ENCODE results near the gene ZNF14.
"Not testable (repeated sequence)": the region's sequence is repeated elsewhere in the genome, so short reads cannot be mapped to it uniquely, and the experiment has no call there.

The ZNF14 gene

DNA sequence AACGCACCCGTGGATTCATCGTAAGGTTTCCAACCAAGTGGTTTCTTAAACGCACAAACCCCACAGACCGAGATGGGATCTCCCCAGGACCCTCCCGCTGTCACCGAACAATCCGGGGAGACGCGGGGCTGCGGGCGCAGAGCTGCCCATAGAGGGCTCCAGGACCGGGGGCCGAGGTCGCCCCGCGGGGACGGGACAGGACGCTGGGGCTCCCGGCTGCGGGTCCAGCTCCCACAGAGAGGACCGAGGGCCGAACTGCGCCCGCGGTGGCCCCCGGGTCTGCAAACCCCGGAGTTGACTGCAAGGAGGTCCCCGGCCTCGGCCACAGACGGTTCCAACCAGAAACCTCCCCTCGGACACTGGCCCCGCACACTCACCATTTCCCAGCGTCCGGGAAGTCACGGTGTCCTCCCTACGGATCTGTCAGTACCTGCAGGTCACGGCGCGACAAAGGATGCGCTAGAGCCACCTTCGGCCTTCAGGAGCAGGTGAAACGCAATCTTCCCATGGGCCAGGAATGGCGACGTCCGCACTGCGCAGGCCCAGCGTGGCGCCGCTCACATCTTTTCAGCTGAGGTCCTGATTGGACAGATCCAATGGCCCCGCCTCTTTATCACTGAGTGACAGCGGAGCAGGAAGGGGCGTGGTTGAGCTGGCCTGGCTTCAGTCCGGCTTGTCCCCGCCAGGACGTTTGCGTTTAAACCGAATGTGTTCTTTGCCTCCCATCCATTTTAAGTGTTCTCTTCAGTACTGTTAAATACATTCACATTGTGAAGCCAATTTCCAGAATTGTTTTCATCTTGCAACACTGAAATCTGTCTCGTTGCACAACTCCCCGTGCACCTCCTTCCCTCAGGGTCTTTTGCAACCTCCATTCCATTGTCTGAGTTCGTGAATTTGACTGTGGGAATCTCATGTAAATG, at the start of gene ZNF14:
Gene ZNF14, minus strand, starts transcription at position 534 of the 923 bp plus-strand sequence. Its CDS starts 154 bp downstream, at position 380.
- DNase-seq (ENCODE audit: low read depth in 1 of 2, low spot score in 1 of 2) = peak; percentile 81 to 83

DNA sequence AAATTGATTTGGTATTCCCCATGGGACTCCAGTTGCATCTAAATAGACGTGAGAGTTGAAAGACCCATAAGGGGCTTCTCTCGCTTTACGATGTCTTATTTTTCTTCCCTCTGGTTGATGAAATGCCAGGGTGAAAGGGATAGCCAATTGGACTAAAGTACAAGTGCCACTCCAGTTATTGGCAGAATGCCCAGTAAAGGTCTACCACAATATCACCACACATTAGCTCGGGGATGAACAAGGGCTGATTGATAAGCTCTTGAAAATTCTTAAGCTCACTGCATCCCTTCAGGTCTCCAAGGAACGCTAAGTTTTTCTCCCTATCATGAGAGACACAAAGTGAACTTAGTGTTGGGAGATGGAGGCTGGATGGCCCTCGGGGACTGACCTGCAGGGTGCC, 48.9 kb upstream of the ZNF14 start:
- DNase-seq (ENCODE audit: low read depth in 1 of 2, low spot score in 1 of 2) = not testable (repeated sequence)

DNA sequence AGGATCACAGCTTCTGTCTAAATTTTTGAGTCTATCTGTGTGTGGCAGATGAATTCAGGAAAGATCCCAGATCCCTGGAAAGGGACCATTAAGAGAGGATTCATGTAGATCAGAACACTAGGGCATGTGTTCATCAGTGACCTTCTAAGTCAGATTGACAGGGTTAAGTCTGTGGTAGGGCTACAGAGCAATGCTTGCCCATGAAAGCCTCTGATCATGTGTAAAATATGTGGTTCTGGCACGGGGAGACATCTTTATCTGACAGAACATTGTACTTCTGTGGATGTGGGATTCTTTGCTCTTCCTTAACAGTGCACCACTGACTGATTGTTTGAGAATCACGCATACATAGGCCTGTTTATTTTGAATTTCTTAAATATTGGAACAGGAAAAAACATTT, 45.8 kb upstream of the ZNF14 start:
- DNase-seq (ENCODE audit: low read depth in 1 of 2, low spot score in 1 of 2) = no peak

DNA sequence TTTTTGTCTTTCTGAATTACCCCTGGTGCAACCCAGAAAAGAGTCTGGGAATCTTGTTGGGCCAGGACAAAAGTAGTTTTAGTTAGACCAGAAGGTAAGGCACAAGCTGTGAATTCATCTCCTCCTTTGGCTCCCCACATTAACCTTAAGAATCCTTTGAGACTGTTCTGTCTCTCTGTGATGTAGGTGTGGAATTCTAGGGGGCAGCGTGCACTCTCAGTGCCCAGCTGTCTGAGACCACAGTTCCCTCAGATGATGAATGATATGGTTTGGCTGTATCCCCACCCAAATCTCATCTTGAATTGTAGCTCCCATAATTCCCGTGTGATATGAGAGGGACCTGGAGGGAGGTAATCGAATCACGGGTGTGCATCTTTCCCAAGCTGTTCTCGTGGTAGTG, 44.8 kb upstream of the ZNF14 start:
- no peak for DNase-seq (ENCODE audit: low read depth in 1 of 2, low spot score in 1 of 2)

DNA sequence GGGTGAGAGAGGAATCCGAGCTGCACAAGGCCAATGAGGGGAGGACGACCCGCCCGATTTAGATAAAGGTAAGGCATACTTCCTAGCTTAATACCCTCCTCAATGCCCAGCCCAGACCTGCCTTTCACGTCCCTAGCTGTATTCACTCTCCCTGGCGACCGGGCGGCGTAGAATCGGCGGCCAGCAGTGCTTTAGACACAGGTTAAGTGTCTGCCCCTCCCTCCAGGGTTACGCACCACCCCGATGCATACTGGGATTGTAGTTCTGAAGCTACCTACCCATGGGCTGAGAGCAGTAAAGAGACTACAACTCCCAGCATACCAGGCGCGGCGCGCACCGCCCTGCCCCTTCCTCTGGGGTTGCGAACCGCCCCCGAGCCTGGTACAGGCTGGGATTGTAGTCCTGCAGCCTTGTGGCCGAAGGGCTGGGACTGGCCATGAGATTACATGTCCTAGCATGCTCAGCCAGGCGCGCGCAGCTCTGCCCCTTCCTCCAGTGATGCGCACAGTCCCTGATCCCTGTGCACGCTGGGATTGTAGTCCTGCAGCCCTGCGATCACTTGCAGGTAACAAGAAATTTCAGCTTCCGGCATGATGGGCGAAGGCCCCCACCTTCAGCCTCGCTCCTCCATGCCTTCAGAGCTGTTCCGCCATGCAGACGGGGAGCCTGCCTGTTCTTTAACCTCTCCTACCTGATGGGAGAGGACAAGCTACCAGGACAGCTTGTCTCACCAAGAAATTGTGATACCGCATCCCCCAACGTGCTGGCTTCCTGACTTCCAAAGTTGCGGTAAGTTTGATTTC, 43.5 kb upstream of the ZNF14 start:
- peak; percentile 80 to 84 for DNase-seq (ENCODE audit: low read depth in 1 of 2, low spot score in 1 of 2)

DNA sequence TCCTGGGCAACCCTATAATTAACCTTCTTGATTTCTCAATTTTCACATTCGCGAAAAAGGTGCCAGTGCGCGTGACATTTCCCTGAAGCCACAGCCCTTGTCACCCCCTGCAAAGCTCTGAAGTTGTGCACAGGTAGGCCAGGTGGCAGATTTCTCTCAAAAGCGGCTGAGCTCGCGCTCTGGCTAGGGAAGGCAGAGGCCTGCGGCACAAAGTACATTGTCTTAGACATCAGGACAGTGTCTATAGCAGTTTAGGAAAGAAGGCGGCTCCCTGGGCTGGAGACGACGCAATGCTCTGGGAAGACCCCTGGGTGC, 42.9 kb upstream of the ZNF14 start:
- no peak for DNase-seq (ENCODE audit: low read depth in 1 of 2, low spot score in 1 of 2)

DNA sequence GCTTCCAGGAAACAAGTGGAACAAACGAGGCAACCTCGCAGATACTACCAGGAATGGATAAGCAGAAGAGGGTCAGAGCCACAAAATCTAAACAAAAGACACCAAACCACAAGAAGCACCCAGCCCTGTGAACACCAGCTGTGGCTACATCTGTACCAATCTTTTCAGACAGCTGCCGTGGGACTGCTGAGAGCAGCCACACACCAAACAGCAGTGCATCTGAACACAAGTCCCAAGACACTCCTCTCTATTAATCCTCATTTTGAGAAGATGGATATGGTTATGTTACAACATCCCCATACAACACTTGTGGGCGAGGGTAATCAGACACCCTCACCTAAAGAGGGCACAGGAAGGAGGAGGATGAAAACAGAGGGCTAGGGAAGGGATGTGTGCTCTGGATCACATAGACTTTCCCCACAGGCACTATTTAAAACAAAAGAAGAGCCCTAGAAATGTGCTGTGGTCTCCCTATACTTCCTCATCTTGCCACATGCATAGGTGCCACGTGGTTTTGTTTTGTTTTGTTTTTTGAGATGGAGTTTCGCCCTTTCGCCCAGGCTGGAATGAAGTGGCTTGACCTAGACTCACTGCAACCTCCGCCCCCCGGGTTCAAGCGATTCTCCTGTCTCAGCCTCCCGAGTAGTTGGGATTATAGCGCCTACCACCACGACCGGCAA, 41.6 kb upstream of the ZNF14 start:
- no peak for DNase-seq (ENCODE audit: low read depth in 1 of 2, low spot score in 1 of 2)

DNA sequence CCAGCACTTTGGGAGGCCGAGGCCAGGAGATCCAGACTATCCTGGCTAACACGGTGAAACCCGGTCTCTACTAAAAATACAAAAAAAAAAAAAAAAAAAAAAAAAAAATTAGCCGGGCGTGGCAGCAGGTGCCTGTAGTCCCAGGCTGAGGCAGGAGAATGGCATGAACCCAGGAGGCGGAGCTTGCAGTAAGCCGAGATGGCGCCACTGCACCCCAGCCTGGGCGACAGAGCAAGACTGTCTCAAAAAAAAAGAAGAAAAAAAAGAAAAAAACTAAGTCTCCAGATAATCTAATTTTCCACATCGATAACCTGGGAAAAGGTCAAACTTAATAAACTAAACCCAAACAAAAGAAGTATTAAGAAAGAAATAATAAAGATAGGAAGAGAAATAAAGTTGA, 39.1 kb upstream of the ZNF14 start:
- DNase-seq (ENCODE audit: low read depth in 1 of 2, low spot score in 1 of 2) = not testable (repeated sequence)

DNA sequence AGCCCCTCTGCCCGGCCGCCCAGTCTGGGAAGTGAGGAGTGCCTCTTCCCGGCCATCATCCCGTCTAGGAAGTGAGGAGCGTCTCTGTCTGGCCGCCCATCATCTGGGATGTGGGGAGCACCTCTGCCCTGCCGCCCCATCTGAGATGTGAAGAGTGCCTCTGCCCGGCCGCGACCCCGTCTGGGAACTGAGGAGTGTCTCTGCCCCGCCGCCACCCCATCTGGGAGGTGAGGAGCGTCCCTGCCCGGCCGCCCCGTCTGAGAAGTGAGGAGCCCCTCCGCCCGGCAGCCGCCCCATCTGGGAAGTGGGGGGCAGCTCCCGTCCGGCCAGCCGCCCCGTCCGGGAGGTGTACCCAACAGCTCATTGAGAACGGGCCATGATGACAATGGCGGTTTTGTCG, 37.1 kb upstream of the ZNF14 start:
- DNase-seq (ENCODE audit: low read depth in 1 of 2, low spot score in 1 of 2) = not testable (repeated sequence)

DNA sequence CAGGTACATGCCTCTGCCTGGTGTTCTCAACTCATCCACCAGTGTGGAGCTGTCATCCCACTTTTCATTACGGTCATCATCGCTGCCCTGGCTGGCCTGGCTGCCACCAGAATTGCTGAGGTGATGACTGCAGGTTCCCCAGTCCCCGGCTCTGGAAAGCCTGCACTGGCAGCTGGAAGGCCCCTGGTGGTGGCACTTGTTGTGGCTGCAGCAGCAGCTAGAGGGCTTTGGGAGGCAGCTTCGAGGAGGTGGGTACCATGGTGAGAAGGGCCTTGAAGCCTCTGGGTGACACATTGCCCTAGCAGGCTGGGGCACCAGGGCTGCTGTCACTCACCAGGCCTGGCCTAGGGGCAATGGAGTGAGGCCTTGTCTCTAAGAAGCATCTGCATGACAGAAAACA, 25.3 kb upstream of the ZNF14 start:
- no peak for DNase-seq (ENCODE audit: low read depth in 1 of 2, low spot score in 1 of 2)

DNA sequence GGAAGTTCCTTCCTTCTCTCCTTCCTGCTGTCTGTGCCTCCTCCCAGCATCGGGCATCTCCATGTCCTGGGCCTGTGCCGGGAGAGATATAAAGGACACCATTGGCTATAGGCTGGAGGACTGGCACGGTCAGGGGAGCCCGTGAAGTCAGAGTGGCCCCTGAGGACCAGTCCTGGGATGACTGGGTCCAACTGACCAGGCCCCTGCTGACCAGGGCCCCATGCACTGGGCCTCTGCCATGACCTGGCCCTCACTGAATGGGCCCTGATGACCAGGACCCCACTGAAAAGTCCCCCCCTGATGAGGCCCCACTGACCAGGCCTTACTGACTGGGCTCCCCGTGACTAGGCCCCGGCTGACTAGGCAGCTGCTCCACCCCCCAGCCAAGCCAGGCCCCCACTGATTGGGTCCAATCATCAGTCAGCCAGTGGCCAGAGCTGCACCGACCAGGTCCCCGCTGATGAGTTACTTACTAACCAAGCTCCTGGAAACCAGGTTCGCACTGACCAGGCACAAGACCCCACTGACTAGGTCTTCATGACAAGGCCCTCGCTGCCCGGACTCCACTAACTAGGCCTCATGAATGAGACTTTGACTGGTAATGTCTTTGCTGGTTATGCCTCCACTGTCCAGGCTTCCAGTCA, 20.0 kb upstream of the ZNF14 start:
- DNase-seq (ENCODE audit: low read depth in 1 of 2, low spot score in 1 of 2) = no peak

DNA sequence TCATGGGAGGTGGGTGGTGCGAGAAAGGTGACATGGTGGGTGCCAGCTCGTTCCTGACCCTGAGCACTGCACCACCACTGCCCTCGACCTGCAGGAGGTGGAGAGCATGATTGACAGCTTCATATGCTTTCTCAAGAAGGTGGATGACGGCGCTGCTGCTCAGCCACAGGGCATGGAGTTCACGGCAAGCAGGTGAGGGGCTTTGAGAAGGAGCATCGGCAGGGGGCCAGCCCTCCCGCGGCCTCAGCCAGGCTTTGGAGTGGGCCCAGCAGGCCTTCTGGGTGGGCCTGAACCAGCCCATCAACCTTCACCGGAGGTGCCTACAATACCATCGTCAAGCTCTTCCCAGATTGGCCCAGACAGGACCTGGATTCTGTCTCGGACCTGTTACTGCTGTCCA, 18.9 kb upstream of the ZNF14 start:
- DNase-seq (ENCODE audit: low read depth in 1 of 2, low spot score in 1 of 2) = no peak

DNA sequence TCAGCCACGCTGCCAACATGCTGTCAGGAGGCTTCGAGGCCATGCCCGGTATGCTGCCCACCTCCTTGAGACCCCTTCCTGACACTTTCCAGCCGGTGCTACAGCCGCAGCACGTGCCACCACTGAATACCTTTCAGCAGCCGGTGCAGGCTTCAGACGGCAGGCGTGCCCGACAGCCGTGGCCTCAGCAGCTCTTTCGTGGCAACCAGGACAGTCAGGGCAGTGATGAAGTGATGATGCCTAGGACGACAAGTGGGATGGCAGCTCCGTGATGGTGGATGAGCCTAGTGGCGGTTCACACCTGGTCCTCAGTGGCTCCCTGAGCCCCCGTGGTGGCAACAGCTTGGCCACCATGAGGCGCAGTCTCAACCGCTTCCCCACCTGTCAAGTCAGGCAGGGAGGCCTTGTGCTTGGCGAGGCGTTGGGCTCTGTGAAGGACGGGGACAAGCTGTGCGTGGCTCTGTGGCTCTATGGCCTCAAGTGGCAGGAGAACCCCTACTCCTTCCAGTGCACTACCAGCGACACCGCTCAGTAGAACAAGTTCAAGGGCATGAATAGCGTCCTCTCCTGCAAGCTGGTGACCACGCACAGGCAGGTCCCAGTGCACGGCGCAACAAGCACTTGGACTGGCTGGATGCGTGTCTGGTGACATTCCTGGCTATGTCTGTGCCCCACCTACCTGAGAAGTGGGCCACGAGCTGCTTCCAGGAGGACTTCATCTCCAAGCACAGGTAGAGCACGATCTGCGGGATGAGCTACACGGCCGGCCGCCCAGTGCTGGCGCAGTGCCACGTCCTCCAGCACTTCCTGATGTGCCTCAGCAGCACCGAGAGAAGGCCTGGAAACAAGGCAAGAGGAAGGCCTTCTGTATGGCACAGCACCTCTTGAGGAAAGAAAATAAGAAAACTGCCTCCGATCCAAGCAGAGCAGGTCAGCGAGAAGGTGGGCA, 18.2 kb upstream of the ZNF14 start:
- no peak for DNase-seq (ENCODE audit: low read depth in 1 of 2, low spot score in 1 of 2)

DNA sequence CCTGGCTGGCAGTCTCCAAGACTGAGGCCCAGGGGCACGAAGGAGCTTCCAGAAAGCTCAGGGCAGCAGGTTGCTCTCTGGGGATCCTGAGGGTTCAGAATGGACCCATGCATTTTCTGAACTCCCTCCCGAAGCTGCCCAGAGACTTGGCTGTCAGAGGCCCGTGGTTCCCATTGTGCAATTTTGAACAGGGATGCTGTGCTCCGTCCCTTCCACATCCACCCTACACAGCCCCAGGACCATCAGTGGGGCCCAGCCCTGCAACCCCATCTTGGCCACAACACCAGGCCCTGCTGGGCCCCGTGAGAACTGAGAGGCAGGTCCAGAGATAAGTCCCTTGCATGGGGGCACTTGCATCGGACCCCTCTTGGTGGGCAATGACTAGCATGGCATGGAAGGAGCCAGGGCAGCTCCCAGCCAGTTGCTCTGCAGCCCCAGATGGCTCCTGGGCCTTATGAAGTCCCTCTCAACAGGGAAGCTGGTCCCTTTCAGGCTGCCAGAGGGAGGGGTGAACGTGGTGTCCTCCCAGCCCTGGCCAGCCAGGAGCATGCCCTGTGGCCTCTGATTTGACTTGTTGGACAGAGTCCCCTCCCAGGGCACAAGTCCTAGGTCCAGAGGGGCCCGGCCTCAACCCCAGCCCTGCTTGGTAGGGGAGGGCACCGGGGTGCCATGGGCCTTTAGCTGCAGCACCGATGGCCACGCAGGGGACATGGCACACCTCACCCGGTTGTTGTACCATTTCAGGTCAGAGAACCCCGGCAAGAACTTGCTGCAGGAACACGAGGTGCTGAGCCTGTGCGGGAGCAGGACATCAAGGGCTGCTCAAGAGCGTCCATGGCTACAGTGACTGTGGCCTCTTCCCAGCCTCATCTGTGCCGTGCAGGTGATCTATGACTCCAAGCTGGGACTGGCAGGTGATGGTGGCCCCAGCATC, 17.3 kb upstream of the ZNF14 start:
- DNase-seq (ENCODE audit: low read depth in 1 of 2, low spot score in 1 of 2) = no peak

DNA sequence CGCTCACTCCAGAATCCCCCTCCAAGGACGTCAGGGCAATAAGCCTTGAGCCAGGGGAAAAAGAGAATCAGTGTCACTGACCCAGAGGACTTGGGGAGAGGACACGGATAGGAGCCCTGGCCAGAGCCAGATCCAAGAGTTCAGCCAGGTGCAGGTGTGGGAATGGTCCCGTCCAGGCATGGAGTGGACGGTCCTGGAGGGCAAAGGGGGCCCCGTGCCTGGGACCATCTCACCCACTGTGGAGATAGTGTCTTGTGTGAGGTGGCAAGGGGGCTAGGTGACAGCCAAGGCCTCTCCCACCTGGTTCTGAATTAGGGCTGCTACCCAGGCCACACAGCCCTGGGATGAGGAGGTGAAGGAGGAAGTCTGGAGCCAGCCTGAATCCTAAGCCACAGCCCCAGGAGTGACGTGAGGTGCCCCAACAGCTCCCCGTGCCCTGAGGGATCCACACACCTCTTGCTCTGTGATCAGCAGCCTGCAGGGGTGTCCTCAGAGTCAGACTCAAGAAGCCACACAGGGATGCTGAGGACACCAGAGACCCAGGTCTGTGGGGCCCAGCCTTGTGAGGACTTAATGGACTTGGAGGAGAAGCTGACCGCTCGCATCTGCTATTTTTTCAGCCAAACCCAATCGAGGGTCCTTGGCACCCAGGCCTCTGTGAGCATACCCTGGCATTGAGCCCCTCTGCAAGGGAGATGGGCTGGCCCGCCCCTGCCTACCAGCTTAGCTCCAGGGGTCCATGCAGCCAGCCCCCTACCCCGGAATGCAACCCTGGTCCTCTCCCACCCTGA, 16.4 kb upstream of the ZNF14 start:
- DNase-seq (ENCODE audit: low read depth in 1 of 2, low spot score in 1 of 2) = no peak

DNA sequence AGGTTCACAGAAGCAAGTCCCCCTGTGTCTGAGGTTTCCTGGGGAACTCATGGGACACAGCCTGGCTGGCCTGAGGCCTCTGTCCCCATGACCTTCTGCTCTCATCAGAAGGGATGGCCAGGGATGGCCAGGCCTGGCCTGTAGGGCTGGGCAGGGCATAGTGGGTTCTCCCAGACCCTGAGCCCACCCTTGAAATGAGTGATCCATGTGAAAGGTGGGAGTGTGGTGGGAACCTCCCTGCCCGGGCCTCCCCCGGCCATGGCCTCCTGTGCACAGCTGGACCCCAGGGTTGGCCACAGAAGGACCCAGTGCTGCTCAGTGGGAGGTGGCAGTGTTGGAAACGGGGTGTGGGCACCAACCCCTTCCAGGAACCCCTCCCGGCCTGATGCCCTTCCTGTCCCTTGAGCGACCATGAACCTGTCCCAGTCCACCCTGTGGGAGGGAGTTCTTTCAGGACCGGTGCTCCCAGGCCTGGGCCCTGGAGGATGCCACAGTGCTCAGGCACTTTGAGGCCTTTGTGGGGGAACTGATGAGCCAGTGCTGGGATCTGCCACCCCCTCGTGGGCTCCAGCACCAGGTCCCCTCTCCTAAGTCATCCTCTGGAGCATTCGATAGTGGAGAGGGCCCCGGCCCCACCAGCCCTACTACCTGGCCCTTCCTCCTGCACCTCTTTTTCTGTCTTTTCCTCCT, 15.5 kb upstream of the ZNF14 start:
- DNase-seq (ENCODE audit: low read depth in 1 of 2, low spot score in 1 of 2) = no peak

DNA sequence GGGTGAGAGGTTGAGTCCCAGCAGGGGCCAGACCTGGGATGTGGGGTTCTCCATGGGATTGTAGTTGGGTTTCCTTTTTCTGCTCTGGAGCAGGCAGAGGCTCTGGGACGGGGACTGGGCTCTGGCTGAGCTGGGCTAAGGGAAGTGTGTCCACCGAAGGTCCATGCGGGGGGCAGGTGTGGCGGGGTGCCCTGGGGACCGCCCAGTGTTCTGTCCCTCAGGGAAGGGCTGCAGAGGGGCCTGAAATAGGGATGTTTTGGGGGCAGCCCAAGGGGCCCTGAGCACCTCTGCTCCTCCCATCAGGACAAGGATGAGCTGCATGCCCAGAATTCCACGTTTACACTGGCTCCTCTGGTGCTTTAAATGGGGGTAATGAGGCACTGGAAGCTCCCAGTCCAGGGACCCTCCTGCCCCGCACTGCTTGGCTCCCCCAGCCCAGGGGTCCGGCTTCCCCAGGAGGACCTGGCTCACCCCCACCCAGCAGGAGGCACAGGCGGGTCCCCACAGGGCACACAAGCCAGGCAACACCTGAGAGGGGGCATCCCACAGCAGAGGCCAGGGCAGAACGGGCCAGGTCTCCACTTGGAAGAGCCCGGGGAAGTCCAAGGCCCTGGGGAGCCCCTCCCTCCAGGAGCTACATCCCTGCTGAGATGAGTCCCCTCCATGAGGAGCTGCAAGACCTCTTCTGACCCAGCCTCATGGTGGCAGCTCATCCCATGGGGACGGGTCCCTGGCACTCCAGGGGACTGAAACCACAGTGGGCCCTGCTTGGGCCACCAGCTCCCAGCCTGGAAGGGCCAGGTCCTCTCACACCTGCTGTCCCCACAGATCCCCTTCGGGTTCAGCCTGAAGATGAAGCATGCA, 14.7 kb upstream of the ZNF14 start:
- no peak for DNase-seq (ENCODE audit: low read depth in 1 of 2, low spot score in 1 of 2)

Measured in activated T-helper 1 cell treated with anti-CD3 and anti-CD28 coated beads, Interleukin-2, amount 50 U/mL, for 16 hours (primary cell).